ENCODE measurements around the gene ZBTB9.

Gene ZBTB9

DNA sequence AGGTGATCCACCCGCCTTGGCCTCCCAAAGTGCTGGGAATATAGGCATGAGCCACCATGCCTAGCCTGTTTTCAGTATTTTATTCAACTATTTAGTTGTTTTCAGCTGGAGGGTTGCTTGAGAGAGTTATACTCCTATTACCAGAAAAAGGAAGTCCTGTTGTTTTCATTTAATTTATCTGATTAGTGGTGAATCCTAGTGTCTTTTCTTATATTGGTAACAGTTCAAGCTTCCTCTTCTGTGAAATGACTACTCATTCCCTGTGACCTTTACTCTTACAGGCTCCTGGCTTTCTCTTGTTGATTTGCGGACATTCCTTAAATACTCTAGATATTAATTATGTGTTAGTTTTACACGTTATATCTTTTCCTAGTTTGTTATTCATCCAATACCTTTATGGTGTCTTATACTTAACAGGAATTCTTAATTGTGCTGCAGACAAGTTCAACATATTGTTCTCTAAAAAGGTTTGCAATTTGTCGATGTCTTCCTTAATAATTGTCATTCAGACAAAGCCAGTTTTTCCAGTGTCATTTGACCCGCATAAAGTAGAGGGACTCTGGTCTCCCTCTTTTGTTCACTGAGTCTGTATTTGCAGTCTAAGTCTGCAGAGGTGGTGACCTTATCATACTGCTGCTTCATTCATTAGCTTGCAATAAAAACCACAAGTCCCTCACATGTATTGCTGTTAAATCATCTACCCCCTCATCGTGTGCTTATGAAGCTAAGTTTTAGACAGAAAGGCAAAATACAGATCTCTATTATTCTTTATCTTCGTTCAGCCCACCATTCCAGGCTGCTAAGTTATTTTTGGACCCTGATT lies 51.4 kb downstream of the ZBTB9 start:
- H3K4me1 ChIP-seq, result peaks cover 14 to 26% (median 17%) of the 10 kb centered on the region in 10 experiments
- no peak overlapping the region for H3K9ac ChIP-seq
- peaks cover 19 to 29% (median 26%) of the 10 kb centered on the region in 11 experiments for H3K9me3 ChIP-seq (replicated peaks in 1 of 11)
- H4K20me1 ChIP-seq, result no peaks in the 10 kb centered on the region; a peak in 1 of 22 replicates
- peaks cover 0 to 11% (median 0%) of the 10 kb centered on the region in 11 experiments; a peak in 3 of 22 replicates for H3K27me3 ChIP-seq
- no peak for TF ChIP-seq Cebpa-rat (IDR thresholded peaks at IDR 0.05)
- H3K4me2 ChIP-seq, result peak overlapping the region in 2 of 11 experiments; percentile 1 to 9; a peak in 1 of 22 replicates
- H3K36me3 ChIP-seq, result no peaks in the 10 kb centered on the region
- H3K4me3 ChIP-seq, result no peak overlapping the region
- no peak overlapping the region for H3K27ac ChIP-seq

Data from BLaER1 treated with 17β-estradiol and CSF1 and Interleukin-3, amounts not matched to agents 10 nM and 100 nM (cell line).